Activated naive CD8-positive, alpha-beta T cell (primary cell): ENCODE measurements around the gene IP6K1.
"Not testable (repeated sequence)": the region's sequence is repeated elsewhere in the genome, so short reads cannot be mapped to it uniquely, and the experiment has no call there.

Experiments
- H3K27ac Mint-ChIP-seq: one replicate; pipeline ENCODE4 v1.8.0; 2021; ENCODE audit warnings: mixed read lengths
- H3K27me3 Mint-ChIP-seq: one replicate; pipeline ENCODE4 v1.8.0; 2021; ENCODE audit warnings: mixed read lengths
- H3K36me3 Mint-ChIP-seq: one replicate; pipeline ENCODE4 v1.8.0; 2021; ENCODE audit warnings: mixed read lengths
- H3K4me1 Mint-ChIP-seq: one replicate; pipeline ENCODE4 v1.8.0; 2021; ENCODE audit warnings: low read depth, mixed read lengths
- H3K4me3 Mint-ChIP-seq: one replicate; pipeline ENCODE4 v1.8.0; 2021; ENCODE audit warnings: mild to moderate bottlenecking, mixed read lengths
- H3K9me3 Mint-ChIP-seq: one replicate; pipeline ENCODE4 v1.8.0; 2021; ENCODE audit warnings: low read depth, mixed read lengths

Gene IP6K1

GRCh38 chr3:49786357-49787181, at the start of gene IP6K1:
Gene IP6K1, minus strand, starts transcription at chr3:49786542. Its CDS starts 38,502 bp downstream, at chr3:49748040.
- Mint-ChIP-seq H3K9me3 (no peaks in the 10 kb centered on the region), H3K36me3 (peaks cover 4% of the 10 kb centered on the region), H3K27me3 (no peaks in the 10 kb centered on the region), H3K27ac (peak within 1 kb of the TSS; percentile 96), H3K4me3 (peak within 1 kb of the TSS; percentile 95), H3K4me1 (peaks cover 34% of the 10 kb centered on the region)

DNA sequence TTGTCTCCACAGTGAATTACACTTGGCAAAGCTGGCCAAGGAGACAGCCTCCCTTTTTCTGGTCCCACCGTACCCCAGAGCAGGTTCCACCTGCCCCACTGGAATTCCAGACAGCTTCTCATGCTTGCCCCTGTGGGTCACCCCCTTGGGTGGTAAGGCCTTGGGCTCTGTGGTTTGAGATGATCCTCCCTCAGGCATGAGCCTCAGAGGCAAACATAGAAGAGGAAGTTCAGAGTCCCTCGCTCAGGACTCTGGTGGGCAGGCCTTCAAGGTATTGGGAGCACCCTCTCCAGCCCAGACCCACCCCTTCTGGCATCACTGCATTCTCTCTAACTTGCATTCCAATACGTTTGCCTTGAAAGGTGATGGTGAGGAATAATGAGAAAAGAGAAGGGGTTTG, 45.0 kb upstream of the IP6K1 start:
- H3K27ac Mint-ChIP-seq = no peak overlapping the region
- H3K9me3 Mint-ChIP-seq = no peaks in the 10 kb centered on the region
- no peaks in the 10 kb centered on the region for H3K27me3 Mint-ChIP-seq
- no peak overlapping the region for H3K4me3 Mint-ChIP-seq
- H3K36me3 Mint-ChIP-seq = peaks cover 6% of the 10 kb centered on the region
- H3K4me1 Mint-ChIP-seq = no peaks in the 10 kb centered on the region

DNA sequence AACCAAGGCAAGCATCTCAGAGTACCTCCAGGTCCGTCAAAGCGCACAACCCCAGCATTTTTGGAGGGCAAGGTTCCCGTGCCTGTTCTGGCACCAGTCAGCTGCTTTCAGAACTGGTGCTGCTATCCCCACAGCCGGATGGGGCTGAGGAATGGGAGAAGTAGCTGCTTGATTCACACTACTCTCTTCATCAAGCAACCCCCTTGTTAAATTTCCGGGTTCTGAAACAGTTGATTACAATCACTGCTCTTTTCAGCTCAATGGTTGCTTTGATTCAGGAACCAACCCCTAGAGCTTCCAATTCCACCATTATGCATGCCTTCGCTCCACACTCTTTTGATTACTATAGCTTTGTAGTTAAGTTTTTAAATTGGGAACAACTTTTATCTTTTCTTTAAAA, 39.7 kb upstream of the IP6K1 start:
- Mint-ChIP-seq H3K27ac (no peak overlapping the region), H3K4me1 (no peaks in the 10 kb centered on the region), H3K9me3 (no peaks in the 10 kb centered on the region), H3K36me3 (no peaks in the 10 kb centered on the region), H3K27me3 (no peaks in the 10 kb centered on the region), H3K4me3 (no peak overlapping the region)

- not testable (repeated sequence) for H3K9me3 Mint-ChIP-seq, H3K27ac Mint-ChIP-seq, H3K27me3 Mint-ChIP-seq, H3K36me3 Mint-ChIP-seq, H3K4me3 Mint-ChIP-seq, H3K4me1 Mint-ChIP-seq
Measured at GRCh38 chr3:49823131-49823530, 36.8 kb upstream of the IP6K1 start.

GRCh38 chr3:49813497-49814174, 27.3 kb upstream of the IP6K1 start, which contains the start of gene UBA7:
Gene UBA7, minus strand, starts transcription at chr3:49813953. Its CDS starts 166 bp downstream, at chr3:49813787.
- H3K4me3 Mint-ChIP-seq = peak within 1 kb of the TSS; percentile 93
- H3K36me3 Mint-ChIP-seq = no peaks in the 10 kb centered on the region
- peaks cover 36% of the 10 kb centered on the region for H3K4me1 Mint-ChIP-seq
- H3K27me3 Mint-ChIP-seq = no peaks in the 10 kb centered on the region
- H3K9me3 Mint-ChIP-seq = no peaks in the 10 kb centered on the region
- peak within 1 kb of the TSS; percentile 96 for H3K27ac Mint-ChIP-seq

GRCh38 chr3:49812916-49813496, 26.7 kb upstream of the IP6K1 start:
- H3K9me3 Mint-ChIP-seq = no peaks in the 10 kb centered on the region
- peaks cover 42% of the 10 kb centered on the region for H3K4me1 Mint-ChIP-seq

DNA sequence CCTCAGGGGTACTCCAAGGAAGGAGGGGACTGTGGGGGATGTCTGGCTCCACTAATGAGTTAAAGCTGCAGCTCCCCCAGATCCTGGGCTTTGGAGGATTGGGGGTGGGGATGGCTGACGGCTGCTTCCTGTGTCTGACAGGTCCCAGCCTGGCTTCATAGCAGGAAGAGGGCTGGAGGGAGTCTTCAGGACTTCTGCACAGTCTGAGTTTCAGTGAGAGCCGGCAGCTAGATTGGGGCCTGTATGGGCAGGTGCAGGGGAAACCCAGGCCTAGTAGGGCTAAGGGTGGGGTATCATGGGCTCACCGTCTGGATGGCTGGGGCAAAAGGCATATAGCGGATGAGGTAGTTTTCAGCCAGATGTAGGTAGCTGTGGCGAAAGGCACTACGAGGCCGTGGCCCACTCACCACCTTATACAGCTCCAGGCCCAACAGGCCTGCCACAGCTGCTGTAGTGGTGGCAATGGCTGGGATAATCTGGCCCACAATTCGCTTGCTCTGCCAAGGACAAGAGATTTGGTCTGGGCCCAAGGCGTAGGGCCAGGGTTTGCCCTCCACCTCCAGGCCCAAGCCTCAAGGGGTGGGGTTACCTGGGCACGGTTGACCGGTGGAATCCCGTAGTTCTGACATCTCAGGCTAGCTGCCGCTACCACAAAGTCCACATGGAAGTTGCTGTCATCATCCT, 21.2 kb upstream of the IP6K1 start:
- Mint-ChIP-seq H3K4me1 (peaks cover 61% of the 10 kb centered on the region), H3K27ac (peak overlapping the region; percentile 67), H3K4me3 (no peak overlapping the region), H3K27me3 (no peaks in the 10 kb centered on the region), H3K9me3 (no peaks in the 10 kb centered on the region), H3K36me3 (no peaks in the 10 kb centered on the region)

More at GRCh38 chr3:49812916-49813496, 26.7 kb upstream of the IP6K1 start:
- H3K27ac Mint-ChIP-seq = peak overlapping the region; percentile 96
- peak overlapping the region; percentile 93 for H3K4me3 Mint-ChIP-seq
- no peaks in the 10 kb centered on the region for H3K27me3 Mint-ChIP-seq
- H3K36me3 Mint-ChIP-seq = no peaks in the 10 kb centered on the region

GRCh38 chr3:49806850-49807249, 20.5 kb upstream of the IP6K1 start:
- Mint-ChIP-seq H3K9me3 (no peaks in the 10 kb centered on the region), H3K27me3 (no peaks in the 10 kb centered on the region), H3K36me3 (no peaks in the 10 kb centered on the region), H3K4me1 (peaks cover 58% of the 10 kb centered on the region), H3K27ac (peak overlapping the region; percentile 69), H3K4me3 (peak overlapping the region; percentile 9)

- peak overlapping the region; percentile 69 for H3K27ac Mint-ChIP-seq
- no peaks in the 10 kb centered on the region for H3K36me3 Mint-ChIP-seq
- H3K9me3 Mint-ChIP-seq = no peaks in the 10 kb centered on the region
- peaks cover 54% of the 10 kb centered on the region for H3K4me1 Mint-ChIP-seq
- H3K4me3 Mint-ChIP-seq = peak overlapping the region; percentile 32
- H3K27me3 Mint-ChIP-seq = peaks cover 2% of the 10 kb centered on the region
Measured at GRCh38 chr3:49805897-49806701, 19.8 kb upstream of the IP6K1 start.

DNA sequence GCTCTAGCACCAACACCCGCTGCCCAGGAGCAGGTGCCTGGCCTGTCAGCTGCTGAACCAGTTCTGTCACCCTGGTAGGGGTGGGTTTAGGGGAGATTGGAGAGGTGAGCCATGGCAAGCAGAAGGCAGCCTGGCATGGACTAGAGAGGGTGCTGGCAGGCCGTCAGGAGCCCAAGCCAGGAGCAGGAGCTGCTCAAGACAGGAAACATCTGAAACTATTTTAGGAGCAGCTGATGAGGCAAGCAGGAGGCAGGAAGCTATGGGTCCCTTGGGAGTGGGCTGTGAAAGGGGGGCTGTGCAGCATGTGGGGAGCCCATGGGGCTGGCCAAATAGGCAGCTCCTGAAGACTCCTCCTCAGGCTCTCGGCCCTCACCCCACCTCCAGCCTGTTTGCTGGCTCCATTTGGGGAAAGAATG, 19.0 kb upstream of the IP6K1 start:
- peak overlapping the region; percentile 51 for H3K4me3 Mint-ChIP-seq
- no peaks in the 10 kb centered on the region for H3K9me3 Mint-ChIP-seq
- H3K27ac Mint-ChIP-seq = peak overlapping the region; percentile 42
- H3K4me1 Mint-ChIP-seq = peaks cover 54% of the 10 kb centered on the region
- H3K27me3 Mint-ChIP-seq = peaks cover 4% of the 10 kb centered on the region
- H3K36me3 Mint-ChIP-seq = no peaks in the 10 kb centered on the region

- Mint-ChIP-seq H3K4me1 (peaks cover 50% of the 10 kb centered on the region), H3K36me3 (no peaks in the 10 kb centered on the region), H3K9me3 (no peaks in the 10 kb centered on the region), H3K4me3 (peak overlapping the region; percentile 90), H3K27ac (peak overlapping the region; percentile 54), H3K27me3 (peaks cover 4% of the 10 kb centered on the region)
Measured at GRCh38 chr3:49804141-49805041, 18.0 kb upstream of the IP6K1 start.

DNA sequence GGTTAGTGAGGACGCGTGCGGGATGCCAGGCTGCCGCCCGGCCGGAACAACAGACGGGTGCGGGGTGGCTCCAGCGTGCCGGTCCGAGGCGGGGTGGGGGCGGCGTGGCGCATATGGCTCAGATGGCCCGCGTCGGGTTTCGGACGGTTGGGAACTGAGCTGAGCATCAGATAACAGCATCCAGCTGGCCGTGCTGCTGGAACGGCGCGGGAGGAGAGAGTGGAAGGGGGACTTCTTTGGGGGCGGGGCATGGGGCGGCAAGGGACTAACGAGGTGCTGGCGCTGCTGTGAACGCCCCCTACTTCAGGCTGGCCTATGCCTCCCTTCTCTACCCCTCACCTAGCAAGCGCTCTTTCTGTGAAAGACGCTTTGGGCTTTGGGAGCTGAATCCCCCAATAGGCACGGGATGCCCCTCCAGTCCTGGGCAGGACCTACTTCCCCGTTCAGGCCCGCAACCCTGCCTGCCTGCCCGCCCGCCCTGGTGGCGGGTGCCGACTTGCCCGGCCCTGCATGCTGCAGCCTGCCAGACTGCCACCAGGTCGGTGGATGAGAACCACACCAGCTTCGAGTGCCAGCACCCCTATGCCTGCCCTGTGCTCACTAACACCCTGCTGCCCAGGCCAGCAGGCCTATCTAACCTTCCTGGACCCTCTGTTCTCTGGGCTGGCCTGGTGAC, 17.3 kb upstream of the IP6K1 start:
- H3K27me3 Mint-ChIP-seq = peaks cover 4% of the 10 kb centered on the region
- peak overlapping the region; percentile 54 for H3K27ac Mint-ChIP-seq
- peaks cover 48% of the 10 kb centered on the region for H3K4me1 Mint-ChIP-seq
- peak overlapping the region; percentile 90 for H3K4me3 Mint-ChIP-seq
- H3K9me3 Mint-ChIP-seq = no peaks in the 10 kb centered on the region
- H3K36me3 Mint-ChIP-seq = no peaks in the 10 kb centered on the region
